ENCODE data around the gene IZUMO3.

IZUMO3 gene

GRCh38 chr9:24572406-24572805, 26.7 kb upstream of the IZUMO3 start:
- in situ Hi-C loops (cut with MboI; ENCODE audit: low sequenced_read_pairs, unreplicated experiment), result no loop called here
- no peak for DNase-seq (ENCODE audit: low spot score)
- no peak for TF ChIP-seq CTCF (IDR thresholded peaks at IDR 0.05; ENCODE audit: borderline replicate concordance, control extremely low read depth, extremely low read depth, insufficient read depth, missing control alignments)

GRCh38 chr9:24561957-24562356, 16.3 kb upstream of the IZUMO3 start:
- no peak for DNase-seq (ENCODE audit: low spot score)
- in situ Hi-C loops (cut with MboI; ENCODE audit: low sequenced_read_pairs, unreplicated experiment), result no loop called here
- no peak for TF ChIP-seq CTCF (IDR thresholded peaks at IDR 0.05; ENCODE audit: borderline replicate concordance, control extremely low read depth, extremely low read depth, insufficient read depth, missing control alignments)

GRCh38 chr9:24553183-24553552, 7.5 kb upstream of the IZUMO3 start:
- no peak for TF ChIP-seq CTCF (IDR thresholded peaks at IDR 0.05; ENCODE audit: borderline replicate concordance, control extremely low read depth, extremely low read depth, insufficient read depth, missing control alignments)
- in situ Hi-C loops (cut with MboI; ENCODE audit: low sequenced_read_pairs, unreplicated experiment), result no loop called here
- DNase-seq (ENCODE audit: low spot score), result no peak

GRCh38 chr9:24552526-24553182, 7.0 kb upstream of the IZUMO3 start:
- in situ Hi-C loops (cut with MboI; ENCODE audit: low sequenced_read_pairs, unreplicated experiment), result no loop called here
- no peak for DNase-seq (ENCODE audit: low spot score)
- TF ChIP-seq CTCF (IDR thresholded peaks at IDR 0.05; ENCODE audit: borderline replicate concordance, control extremely low read depth, extremely low read depth, insufficient read depth, missing control alignments), result no peak

GRCh38 chr9:24545285-24545684, 412 bp downstream of the IZUMO3 start:
- in situ Hi-C loops (cut with MboI; ENCODE audit: low sequenced_read_pairs, unreplicated experiment), result no loop called here
- TF ChIP-seq CTCF (IDR thresholded peaks at IDR 0.05; ENCODE audit: borderline replicate concordance, control extremely low read depth, extremely low read depth, insufficient read depth, missing control alignments), result no peak
- DNase-seq (ENCODE audit: low spot score), result no peak

- TF ChIP-seq CTCF (IDR thresholded peaks at IDR 0.05; ENCODE audit: borderline replicate concordance, control extremely low read depth, extremely low read depth, insufficient read depth, missing control alignments), result no peak
- in situ Hi-C loops (cut with MboI; ENCODE audit: low sequenced_read_pairs, unreplicated experiment), result no loop called here
Measured at GRCh38 chr9:24518545-24518944, 27.2 kb downstream of the IZUMO3 start.

More at GRCh38 chr9:24518545-24518944, 27.2 kb downstream of the IZUMO3 start:
- no peak for DNase-seq (ENCODE audit: low spot score)

Measured in GM13976 (cell line).